HepG2 (cell line): ENCODE data around the gene EMC9. TPM values are rescaled to one million over a fixed set of nuclear protein-coding genes. Genes with fewer than 3 reads are reported as not detected.

ENCODE experiments used
- CBFB ChIP-seq: sonication (generic); formaldehyde crosslinking; IDR thresholded peaks from 2 replicates; pipeline ENCODE4 v1.4.0; 2020; ENCODE audit warnings: missing genetic modification reagents
- ETV5 ChIP-seq: IDR thresholded peaks from 2 replicates; pipeline ENCODE4 v1.6.1; 2018; ENCODE audit warnings: missing biosample characterization, missing genetic modification reagents, inconsistent platforms, borderline replicate concordance
- FOSL1 ChIP-seq: sonication (generic); formaldehyde crosslinking; IDR thresholded peaks from 2 replicates; pipeline ENCODE4 v1.9.0; 2021; ENCODE audit warnings: missing genetic modification reagents, borderline replicate concordance
- GRHL1 ChIP-seq: sonication (generic); formaldehyde crosslinking; conservative IDR thresholded peaks from 2 replicates; pipeline ENCODE4 v1.8.0; 2022; ENCODE audit warnings: missing genetic modification reagents
- HDAC2 ChIP-seq: sonication (generic); formaldehyde crosslinking; IDR thresholded peaks from 2 replicates; pipeline ENCODE4 v1.4.0; 2020; ENCODE audit warnings: missing genetic modification reagents
- HNRNPUL1 ChIP-seq: fragments of 200-400 bp; formaldehyde crosslinking; IDR thresholded peaks from 2 replicates; pipeline ENCODE4 v1.6.1; 2017; ENCODE audit warnings: low read depth, mild to moderate bottlenecking, low read length, moderate library complexity
- MED1 ChIP-seq: sonication (generic); formaldehyde crosslinking; IDR thresholded peaks from 2 replicates; pipeline ENCODE4 v1.4.0; 2020; ENCODE audit warnings: missing genetic modification reagents
- MIER2 ChIP-seq: IDR thresholded peaks from 2 replicates; pipeline ENCODE4 v1.6.1; 2016; ENCODE audit warnings: missing biosample characterization, missing genetic modification reagents
- ONECUT2 ChIP-seq: sonication (generic); formaldehyde crosslinking; IDR thresholded peaks from 2 replicates; pipeline ENCODE4 v1.4.0; 2020; ENCODE audit warnings: missing genetic modification reagents
- PRDM15 ChIP-seq: sonication (generic); formaldehyde crosslinking; IDR thresholded peaks from 2 replicates; pipeline ENCODE4 v1.4.0; 2020; ENCODE audit warnings: missing genetic modification reagents
- SETDB1 ChIP-seq: sonication (generic); formaldehyde crosslinking; IDR thresholded peaks from 2 replicates; pipeline ENCODE4 v1.5.1; 2020; ENCODE audit warnings: missing genetic modification reagents, mild to moderate bottlenecking, borderline replicate concordance
- SIX1 ChIP-seq: sonication (generic); formaldehyde crosslinking; IDR thresholded peaks from 2 replicates; pipeline ENCODE4 v1.4.0; 2020; ENCODE audit warnings: missing genetic modification reagents, borderline replicate concordance
- SMAD1 ChIP-seq: sonication (generic); formaldehyde crosslinking; IDR thresholded peaks from 2 replicates; pipeline ENCODE4 v1.4.0; 2020; ENCODE audit warnings: missing genetic modification reagents, low read depth, mild to moderate bottlenecking, borderline replicate concordance
- SOX13 ChIP-seq, 3 experiments: fragments of 450-650 bp in 1 of 3; sonication (generic) in 1 of 3; formaldehyde crosslinking in 1 of 3; IDR thresholded peaks in 2 of 3; conservative IDR thresholded peaks in 1 of 3; 2 replicates each; pipeline versions ENCODE4 v1.5.0 to v1.6.1; 2016 to 2020; ENCODE audit warnings: antibody characterized with exemption in 1 of 3, mild to moderate bottlenecking in 1 of 3, missing compliant biosample characterization in 1 of 3, missing genetic modification reagents in 1 of 3, moderate library complexity in 1 of 3
- SPEN ChIP-seq: sonication (generic); formaldehyde crosslinking; IDR thresholded peaks from 2 replicates; pipeline ENCODE4 v1.5.1; 2020; ENCODE audit warnings: low read depth, mild to moderate bottlenecking, missing genetic modification reagents
- ZNF572 ChIP-seq: sonication (generic); formaldehyde crosslinking; IDR thresholded peaks from 2 replicates; pipeline ENCODE4 v1.5.1; 2020; ENCODE audit warnings: mild to moderate bottlenecking, missing genetic modification reagents
- polyA plus RNA-seq, 8 experiments: library from polyadenylated mRNA; depleted of rRNA in 3 of 8; stranded (reverse) in 7 of 8; unstranded in 1 of 8; fragments of >200 nt; fragmentation: Illumina TruSeq in 4 of 8; extraction: Trizol in 4 of 8; gene quantifications; 2 replicates each; pipeline versions ENCODE4 v1.2.1 to v1.2.3, GENCODE V29; 2011 to 2016; ENCODE audit warnings: low read depth in 4 of 8, missing spikeins in 1 of 8, mixed read lengths in 1 of 8; ENCODE audit not compliant: insufficient read depth in 1 of 8
- total RNA-seq, 5 experiments: library from RNA; depleted of rRNA; stranded (reverse); fragments of >200 nt; fragmentation: Illumina TruSeq; extraction: Trizol; gene quantifications; 2 replicates each; pipeline ENCODE4 v1.2.3, GENCODE V29; 2016; ENCODE audit warnings: low read depth in 1 of 5
- TF ChIP-seq, protein P1 (sequence below): sonication (generic); formaldehyde crosslinking; IDR thresholded peaks from 2 replicates; pipeline ENCODE4 v1.4.0; 2020; ENCODE audit warnings: missing genetic modification reagents

EMC9 gene
- total and polyA plus RNA-seq, 2 of the 13 experiments (the other 11 are each of a cell fraction or from before 2014, with no cell fraction given): 60.5 to 78.7 TPM

- TF ChIP-seq GRHL1 (CRISPR knock-in tag) (no peak), ZNF572 (no peak), ONECUT2 (no peak), ETV5 (CRISPR knock-in tag) (0 out of 2 replicates have a peak, but pooled peaks have one; percentile 5), SIX1 (no peak), HDAC2 (CRISPR knock-in tag) (no peak), SETDB1 (no peak), PRDM15 (CRISPR knock-in tag) (no peak), HNRNPUL1 (no peak), MIER2 (CRISPR knock-in tag) (no peak), MED1 (CRISPR knock-in tag) (no peak), FOSL1 (CRISPR knock-in tag) (no peak), SOX13 (IDR thresholded peaks at IDR 0.05) (no peak), SOX13 (CRISPR knock-in tag; conservative IDR thresholded peaks at IDR 0.05 in 1 of 2, IDR thresholded peaks at IDR 0.05 in 1 of 2) (no peak), SPEN (CRISPR knock-in tag) (no peak), CBFB (CRISPR knock-in tag) (no peak; the same call in 1 of the 2 replicates), SMAD1 (CRISPR knock-in tag) (no peak)
- TF ChIP-seq, protein P1, sequence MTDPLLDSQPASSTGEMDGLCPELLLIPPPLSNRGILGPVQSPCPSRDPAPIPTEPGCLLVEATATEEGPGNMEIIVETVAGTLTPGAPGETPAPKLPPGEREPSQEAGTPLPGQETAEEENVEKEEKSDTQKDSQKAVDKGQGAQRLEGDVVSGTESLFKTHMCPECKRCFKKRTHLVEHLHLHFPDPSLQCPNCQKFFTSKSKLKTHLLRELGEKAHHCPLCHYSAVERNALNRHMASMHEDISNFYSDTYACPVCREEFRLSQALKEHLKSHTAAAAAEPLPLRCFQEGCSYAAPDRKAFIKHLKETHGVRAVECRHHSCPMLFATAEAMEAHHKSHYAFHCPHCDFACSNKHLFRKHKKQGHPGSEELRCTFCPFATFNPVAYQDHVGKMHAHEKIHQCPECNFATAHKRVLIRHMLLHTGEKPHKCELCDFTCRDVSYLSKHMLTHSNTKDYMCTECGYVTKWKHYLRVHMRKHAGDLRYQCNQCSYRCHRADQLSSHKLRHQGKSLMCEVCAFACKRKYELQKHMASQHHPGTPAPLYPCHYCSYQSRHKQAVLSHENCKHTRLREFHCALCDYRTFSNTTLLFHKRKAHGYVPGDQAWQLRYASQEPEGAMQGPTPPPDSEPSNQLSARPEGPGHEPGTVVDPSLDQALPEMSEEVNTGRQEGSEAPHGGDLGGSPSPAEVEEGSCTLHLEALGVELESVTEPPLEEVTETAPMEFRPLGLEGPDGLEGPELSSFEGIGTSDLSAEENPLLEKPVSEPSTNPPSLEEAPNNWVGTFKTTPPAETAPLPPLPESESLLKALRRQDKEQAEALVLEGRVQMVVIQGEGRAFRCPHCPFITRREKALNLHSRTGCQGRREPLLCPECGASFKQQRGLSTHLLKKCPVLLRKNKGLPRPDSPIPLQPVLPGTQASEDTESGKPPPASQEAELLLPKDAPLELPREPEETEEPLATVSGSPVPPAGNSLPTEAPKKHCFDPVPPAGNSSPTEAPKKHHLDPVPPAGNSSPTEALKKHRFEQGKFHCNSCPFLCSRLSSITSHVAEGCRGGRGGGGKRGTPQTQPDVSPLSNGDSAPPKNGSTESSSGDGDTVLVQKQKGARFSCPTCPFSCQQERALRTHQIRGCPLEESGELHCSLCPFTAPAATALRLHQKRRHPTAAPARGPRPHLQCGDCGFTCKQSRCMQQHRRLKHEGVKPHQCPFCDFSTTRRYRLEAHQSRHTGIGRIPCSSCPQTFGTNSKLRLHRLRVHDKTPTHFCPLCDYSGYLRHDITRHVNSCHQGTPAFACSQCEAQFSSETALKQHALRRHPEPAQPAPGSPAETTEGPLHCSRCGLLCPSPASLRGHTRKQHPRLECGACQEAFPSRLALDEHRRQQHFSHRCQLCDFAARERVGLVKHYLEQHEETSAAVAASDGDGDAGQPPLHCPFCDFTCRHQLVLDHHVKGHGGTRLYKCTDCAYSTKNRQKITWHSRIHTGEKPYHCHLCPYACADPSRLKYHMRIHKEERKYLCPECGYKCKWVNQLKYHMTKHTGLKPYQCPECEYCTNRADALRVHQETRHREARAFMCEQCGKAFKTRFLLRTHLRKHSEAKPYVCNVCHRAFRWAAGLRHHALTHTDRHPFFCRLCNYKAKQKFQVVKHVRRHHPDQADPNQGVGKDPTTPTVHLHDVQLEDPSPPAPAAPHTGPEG (CRISPR knock-in tag): 0 out of 2 replicates have a peak, but pooled peaks have one; percentile 10
Observed at GRCh38 chr14:24145690-24146452, 4.5 kb upstream of the EMC9 start (continued).
